ENCODE results near the gene TBX10.
A peak's percentile ranks its signal among the peaks of the same experiment; 100 is the strongest.
"Not testable (repeated sequence)": the region's sequence is repeated elsewhere in the genome, so short reads cannot be mapped to it uniquely, and the experiment has no call there.

Gene TBX10

DNA sequence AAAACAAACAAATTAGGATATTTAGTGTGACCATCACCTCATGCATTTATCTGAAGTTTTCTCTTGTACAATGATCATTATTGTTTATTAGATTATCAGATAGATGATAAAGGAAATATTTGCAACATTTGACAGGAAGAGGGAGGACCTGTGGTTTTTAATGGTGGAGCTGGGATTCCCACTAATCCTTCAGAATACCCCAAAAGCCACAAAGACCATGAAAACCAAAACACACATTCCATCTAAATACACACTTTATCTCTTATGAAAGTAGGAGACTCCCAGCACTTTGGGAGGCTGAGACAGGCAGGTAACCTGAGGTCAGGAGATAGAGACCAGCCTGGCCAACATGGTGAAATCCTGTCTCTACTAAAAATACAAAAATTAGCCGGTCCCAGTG, 40.4 kb downstream of the TBX10 start:
- H3K27ac Mint-ChIP-seq = no peak overlapping the region
- H3K27me3 Mint-ChIP-seq (ENCODE audit: low read depth) = peaks cover 8% of the 10 kb centered on the region
- TF ChIP-seq, protein P1, sequence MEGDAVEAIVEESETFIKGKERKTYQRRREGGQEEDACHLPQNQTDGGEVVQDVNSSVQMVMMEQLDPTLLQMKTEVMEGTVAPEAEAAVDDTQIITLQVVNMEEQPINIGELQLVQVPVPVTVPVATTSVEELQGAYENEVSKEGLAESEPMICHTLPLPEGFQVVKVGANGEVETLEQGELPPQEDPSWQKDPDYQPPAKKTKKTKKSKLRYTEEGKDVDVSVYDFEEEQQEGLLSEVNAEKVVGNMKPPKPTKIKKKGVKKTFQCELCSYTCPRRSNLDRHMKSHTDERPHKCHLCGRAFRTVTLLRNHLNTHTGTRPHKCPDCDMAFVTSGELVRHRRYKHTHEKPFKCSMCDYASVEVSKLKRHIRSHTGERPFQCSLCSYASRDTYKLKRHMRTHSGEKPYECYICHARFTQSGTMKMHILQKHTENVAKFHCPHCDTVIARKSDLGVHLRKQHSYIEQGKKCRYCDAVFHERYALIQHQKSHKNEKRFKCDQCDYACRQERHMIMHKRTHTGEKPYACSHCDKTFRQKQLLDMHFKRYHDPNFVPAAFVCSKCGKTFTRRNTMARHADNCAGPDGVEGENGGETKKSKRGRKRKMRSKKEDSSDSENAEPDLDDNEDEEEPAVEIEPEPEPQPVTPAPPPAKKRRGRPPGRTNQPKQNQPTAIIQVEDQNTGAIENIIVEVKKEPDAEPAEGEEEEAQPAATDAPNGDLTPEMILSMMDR (IDR thresholded peaks at IDR 0.05; ENCODE audit: unreplicated experiment in 3 of 3) = no peak
- H3K36me3 Mint-ChIP-seq (ENCODE audit: low read depth) = no peaks in the 10 kb centered on the region
- peaks cover 6% of the 10 kb centered on the region for H3K9me3 Mint-ChIP-seq
- no peaks in the 10 kb centered on the region for H3K4me1 Mint-ChIP-seq
- H3K4me3 Mint-ChIP-seq = no peak overlapping the region

DNA sequence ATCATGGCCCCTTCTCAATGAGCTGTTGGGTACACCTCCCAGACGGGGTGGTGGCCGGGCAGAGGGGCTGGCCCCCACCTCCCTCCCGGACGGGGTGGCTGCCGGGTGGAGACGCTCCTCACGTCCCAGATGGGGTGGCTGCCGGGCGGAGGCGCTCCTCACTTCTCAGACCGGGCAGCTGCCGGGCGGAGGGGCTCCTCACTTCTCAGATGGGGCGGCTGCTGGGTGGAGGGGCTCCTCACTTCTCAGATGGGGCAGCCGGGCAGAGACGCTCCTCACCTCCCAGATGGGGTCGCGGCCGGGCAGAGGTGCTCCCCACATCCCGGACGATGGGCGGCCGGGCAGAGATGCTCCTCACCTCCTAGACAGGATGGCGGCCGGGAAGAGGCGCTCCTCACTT, 41.6 kb downstream of the TBX10 start:
- not testable (repeated sequence) for H3K27me3 Mint-ChIP-seq (ENCODE audit: low read depth); H3K27ac Mint-ChIP-seq; H3K4me3 Mint-ChIP-seq; H3K36me3 Mint-ChIP-seq (ENCODE audit: low read depth); H3K9me3 Mint-ChIP-seq; H3K4me1 Mint-ChIP-seq

DNA sequence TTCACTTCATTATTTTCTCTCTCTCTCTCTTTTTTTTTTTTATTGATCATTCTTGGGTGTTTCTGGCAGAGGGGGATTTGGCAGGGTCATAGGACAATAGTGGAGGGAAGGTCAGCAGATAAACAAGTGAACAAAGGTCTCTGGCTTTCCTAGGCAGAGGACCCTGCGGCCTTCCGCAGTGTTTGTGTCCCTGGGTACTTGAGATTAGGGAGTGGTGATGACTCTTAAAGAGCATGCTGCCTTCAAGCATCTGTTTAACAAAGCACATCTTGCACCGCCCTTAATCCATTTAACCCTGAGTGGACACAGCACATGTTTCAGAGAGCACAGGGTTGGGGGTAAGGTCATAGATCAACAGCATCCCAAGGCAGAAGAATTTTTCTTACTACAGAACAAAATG, 42.1 kb downstream of the TBX10 start:
- H3K27me3 Mint-ChIP-seq (ENCODE audit: low read depth); H3K27ac Mint-ChIP-seq; H3K9me3 Mint-ChIP-seq; H3K4me3 Mint-ChIP-seq; H3K4me1 Mint-ChIP-seq; H3K36me3 Mint-ChIP-seq (ENCODE audit: low read depth): not testable (repeated sequence)

DNA sequence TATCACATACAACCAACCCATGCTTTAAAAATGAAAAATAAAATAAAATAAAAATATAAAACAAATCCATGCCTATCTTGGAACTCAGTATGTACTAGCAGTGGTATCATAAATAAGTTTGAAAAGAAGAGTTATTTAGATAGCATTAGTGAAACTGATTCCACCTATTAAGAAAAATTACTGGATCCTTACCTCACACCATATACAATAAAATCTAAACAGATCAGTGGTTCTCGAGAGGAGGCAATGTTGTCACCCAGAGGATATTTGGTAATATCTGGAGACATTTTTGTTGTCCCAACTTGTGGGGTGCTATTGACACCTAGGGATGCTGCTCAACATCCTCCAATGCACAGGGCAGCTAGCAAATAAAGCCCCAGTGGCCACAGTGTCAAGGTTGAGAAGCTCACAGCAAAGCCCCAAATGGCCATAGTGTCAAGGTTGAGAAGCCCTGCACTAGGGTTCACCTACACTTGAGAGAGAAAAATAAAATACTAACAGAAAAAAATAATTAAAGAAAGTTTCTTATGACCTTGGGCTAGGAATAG, 42.7 kb downstream of the TBX10 start:
- no peaks in the 10 kb centered on the region for H3K36me3 Mint-ChIP-seq (ENCODE audit: low read depth)
- H3K4me1 Mint-ChIP-seq = no peaks in the 10 kb centered on the region
- H3K4me3 Mint-ChIP-seq = no peak overlapping the region
- H3K27me3 Mint-ChIP-seq (ENCODE audit: low read depth) = no peaks in the 10 kb centered on the region
- TF ChIP-seq, protein P1 (IDR thresholded peaks at IDR 0.05; ENCODE audit: unreplicated experiment in 3 of 3) = no peak
- peaks cover 2% of the 10 kb centered on the region for H3K9me3 Mint-ChIP-seq
- H3K27ac Mint-ChIP-seq = no peak overlapping the region

DNA sequence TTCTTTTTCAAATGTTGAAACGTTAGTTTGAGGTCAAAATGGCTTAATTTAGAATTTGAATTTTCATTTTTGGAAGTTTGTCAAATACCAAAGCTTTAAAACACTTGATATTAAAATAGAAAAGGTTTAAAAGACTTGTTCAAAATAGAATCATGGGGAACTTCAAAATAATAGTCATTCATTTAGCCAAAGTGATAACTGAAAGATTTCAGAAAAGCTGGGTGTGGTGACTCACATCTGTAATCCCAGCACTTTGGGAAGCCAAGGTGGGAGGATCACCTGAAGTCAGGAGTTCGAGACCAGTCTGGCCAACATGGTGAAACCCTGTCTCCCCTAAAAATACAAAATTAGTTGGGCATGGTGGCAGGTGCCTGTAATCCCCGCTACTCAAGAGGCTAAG, 45.1 kb downstream of the TBX10 start:
- peaks cover 9% of the 10 kb centered on the region for H3K36me3 Mint-ChIP-seq (ENCODE audit: low read depth)
- peaks cover 2% of the 10 kb centered on the region for H3K9me3 Mint-ChIP-seq

DNA sequence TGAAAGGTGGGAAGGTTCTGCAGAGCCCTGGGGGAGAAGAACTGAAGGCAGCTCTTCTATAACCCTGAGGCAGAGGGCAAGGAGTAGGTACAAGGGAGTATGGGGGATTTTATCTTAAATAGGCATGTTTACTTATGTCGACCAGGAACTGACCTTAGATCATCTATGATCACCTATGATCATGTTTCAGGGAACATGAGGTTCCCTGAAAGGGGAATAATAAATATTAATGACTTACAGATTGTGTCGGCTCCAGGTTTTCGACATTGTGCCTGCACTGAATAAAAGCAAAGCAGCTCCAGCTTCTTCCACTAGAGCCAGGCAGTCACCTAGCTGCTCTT, 46.0 kb downstream of the TBX10 start:
- H3K36me3 Mint-ChIP-seq (ENCODE audit: low read depth) = peaks cover 16% of the 10 kb centered on the region
- H3K9me3 Mint-ChIP-seq = peaks cover 2% of the 10 kb centered on the region
- no peaks in the 10 kb centered on the region for H3K4me1 Mint-ChIP-seq
- no peak overlapping the region for H3K4me3 Mint-ChIP-seq
- TF ChIP-seq, protein P1 (IDR thresholded peaks at IDR 0.05; ENCODE audit: unreplicated experiment in 3 of 3) = no peak
- H3K27ac Mint-ChIP-seq = peak overlapping the region in 1 of 3 experiments; percentile 58
- no peaks in the 10 kb centered on the region for H3K27me3 Mint-ChIP-seq (ENCODE audit: low read depth)

More for the DNA sequence above, 45.1 kb downstream of the TBX10 start:
- TF ChIP-seq, protein P1 (IDR thresholded peaks at IDR 0.05; ENCODE audit: unreplicated experiment in 3 of 3) = no peak
- Mint-ChIP-seq H3K27me3 (ENCODE audit: low read depth) (no peaks in the 10 kb centered on the region), H3K4me1 (no peaks in the 10 kb centered on the region), H3K4me3 (no peak overlapping the region), H3K27ac (no peak overlapping the region)

DNA sequence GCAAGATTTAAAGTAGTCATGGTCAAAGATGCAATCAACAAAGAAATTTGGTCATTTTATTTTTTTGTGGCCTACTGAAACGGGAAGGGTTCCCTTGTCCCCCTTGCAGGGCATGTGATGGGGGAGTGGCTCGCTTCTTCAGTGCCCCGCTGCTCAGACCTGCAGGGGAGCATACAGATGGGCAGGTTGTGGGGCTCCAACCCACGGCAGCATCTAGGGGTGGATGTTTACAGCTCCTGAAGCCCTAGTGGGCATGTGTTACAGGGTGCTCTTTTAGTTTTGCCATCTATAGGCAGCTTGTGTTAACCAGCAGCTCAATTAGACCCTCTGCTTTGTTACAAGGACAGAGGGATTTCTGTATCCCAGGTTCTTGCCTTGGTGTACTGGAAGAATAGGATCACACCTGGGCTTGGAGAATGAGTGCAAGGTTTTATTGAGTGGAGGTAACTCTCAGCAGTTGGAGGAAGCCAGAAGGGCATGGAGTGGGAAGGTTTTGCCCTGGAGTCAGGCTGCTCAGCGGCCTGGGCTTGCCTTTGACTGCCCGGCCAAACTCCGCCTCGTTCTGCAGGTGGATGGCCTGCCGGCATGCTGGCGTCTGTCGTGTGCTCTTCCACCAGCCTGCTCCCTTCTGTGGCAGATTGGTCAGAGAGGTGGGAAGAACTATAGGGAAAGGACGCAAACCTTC, 46.5 kb downstream of the TBX10 start:
- H3K4me3 Mint-ChIP-seq = no peak overlapping the region
- H3K27ac Mint-ChIP-seq = peak overlapping the region in 1 of 3 experiments; percentile 58
- TF ChIP-seq, protein P1 (IDR thresholded peaks at IDR 0.05; ENCODE audit: unreplicated experiment in 3 of 3) = no peak
- peaks cover 18% of the 10 kb centered on the region for H3K36me3 Mint-ChIP-seq (ENCODE audit: low read depth)
- H3K4me1 Mint-ChIP-seq = no peaks in the 10 kb centered on the region
- H3K27me3 Mint-ChIP-seq (ENCODE audit: low read depth) = no peaks in the 10 kb centered on the region
- H3K9me3 Mint-ChIP-seq = peaks cover 2% of the 10 kb centered on the region

DNA sequence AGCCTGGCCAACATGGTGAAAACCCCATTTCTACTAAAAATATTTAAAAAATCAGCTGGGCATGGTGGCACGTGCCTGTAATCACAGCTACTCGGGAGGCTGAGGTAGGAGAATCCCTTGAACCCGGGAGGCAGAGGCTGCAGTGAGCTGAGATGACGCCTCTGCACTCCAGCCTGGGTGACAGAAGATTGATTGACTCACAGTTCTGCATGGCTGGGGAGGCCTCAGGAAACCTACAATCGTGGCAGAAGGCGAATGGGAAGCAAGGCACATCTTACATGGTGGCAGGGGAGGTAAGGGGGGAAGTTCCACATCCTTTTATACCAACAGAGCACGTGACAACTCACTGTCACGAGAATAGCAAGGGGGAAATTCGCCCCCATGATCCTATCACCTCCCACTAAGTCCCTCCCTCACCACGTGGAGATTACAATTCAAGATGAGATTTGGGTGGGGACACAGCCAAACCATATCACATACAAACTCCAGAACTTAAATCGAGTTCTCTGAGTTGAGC, 50.6 kb downstream of the TBX10 start:
- H3K9me3 Mint-ChIP-seq; H3K4me1 Mint-ChIP-seq; H3K4me3 Mint-ChIP-seq; H3K27me3 Mint-ChIP-seq (ENCODE audit: low read depth); H3K27ac Mint-ChIP-seq: not testable (repeated sequence)
- peaks cover 47% of the 10 kb centered on the region for H3K36me3 Mint-ChIP-seq (ENCODE audit: low read depth)
